H1 (cell line): Measurements from ENCODE around the gene ACVR1. TPM values are rescaled to one million over a fixed set of nuclear protein-coding genes. Genes with fewer than 3 reads are reported as not detected.

ENCODE experiments used
- CTCF ChIP-seq, 3 experiments: IDR thresholded peaks; 1 replicate in 2 of 3; 2 replicates in 1 of 3; pipeline versions ENCODE4 v1.5.1 to v1.6.1; 2011; ENCODE audit warnings: low read length in 3 of 3, mild to moderate bottlenecking in 3 of 3, inconsistent platforms in 2 of 3, low read depth in 1 of 3, moderate library complexity in 1 of 3; ENCODE audit not compliant: insufficient read depth in 1 of 3; ENCODE audit errors: control extremely low read depth in 1 of 3
- YY1 ChIP-seq: IDR thresholded peaks from 2 replicates; pipeline ENCODE4 v1.6.1; 2011; ENCODE audit warnings: low read depth, mild to moderate bottlenecking, low read length
- polyA plus RNA-seq, 7 experiments: library from polyadenylated mRNA; depleted of rRNA in 3 of 7; stranded (reverse) in 5 of 7; unstranded in 2 of 7; fragments of >200 nt in 5 of 7; fragments of 200-250 nt in 2 of 7; gene quantifications; 1 replicate in 5 of 7; 2 replicates in 1 of 7; 4 replicates in 1 of 7; pipeline versions ENCODE4 v1.2.1 to v1.2.3, GENCODE V29; 2011 to 2013; ENCODE audit warnings: missing spikeins in 2 of 7, mixed read lengths in 2 of 7
- total RNA-seq: library from RNA; stranded (reverse); fragmentation: NEBNext Ultra II Directional; extraction: Animal tissue kit (Norgen Biotek cat#: 25700); gene quantifications from 2 replicates; pipeline ENCODE4 v1.2.1, GENCODE V29; 2021

ACVR1 gene
- total and polyA plus RNA-seq, 2 of the 8 experiments (the other 6 are each of a cell fraction or from before 2014, with no cell fraction given) = 8.5 to 17.7 TPM

- TF ChIP-seq CTCF (IDR thresholded peaks at IDR 0.05; ENCODE audit: control extremely low read depth in 1 of 3, insufficient read depth in 1 of 3, low read depth in 1 of 3, low read length in 3 of 3) (no peak), YY1 (no peak)
- TF ChIP-seq, all 59 proteins: peak for 0
Observed at GRCh38 chr2:157805519-157805918, 70.6 kb downstream of the ACVR1 start (continued).
